NCI-H2196 (cell line): ENCODE results near the gene SLC35E2B.
A peak's percentile ranks its signal among the peaks of the same experiment; 100 is the strongest.
"Not testable (repeated sequence)": the region's sequence is repeated elsewhere in the genome, so short reads cannot be mapped to it uniquely, and the experiment has no call there.

ENCODE experiments used
- DNase-seq: peaks from one replicate; lab custom pipeline; 2025; ENCODE audit not compliant: unreplicated experiment; lab: John Stamatoyannopoulos, UW

Gene SLC35E2B

DNA sequence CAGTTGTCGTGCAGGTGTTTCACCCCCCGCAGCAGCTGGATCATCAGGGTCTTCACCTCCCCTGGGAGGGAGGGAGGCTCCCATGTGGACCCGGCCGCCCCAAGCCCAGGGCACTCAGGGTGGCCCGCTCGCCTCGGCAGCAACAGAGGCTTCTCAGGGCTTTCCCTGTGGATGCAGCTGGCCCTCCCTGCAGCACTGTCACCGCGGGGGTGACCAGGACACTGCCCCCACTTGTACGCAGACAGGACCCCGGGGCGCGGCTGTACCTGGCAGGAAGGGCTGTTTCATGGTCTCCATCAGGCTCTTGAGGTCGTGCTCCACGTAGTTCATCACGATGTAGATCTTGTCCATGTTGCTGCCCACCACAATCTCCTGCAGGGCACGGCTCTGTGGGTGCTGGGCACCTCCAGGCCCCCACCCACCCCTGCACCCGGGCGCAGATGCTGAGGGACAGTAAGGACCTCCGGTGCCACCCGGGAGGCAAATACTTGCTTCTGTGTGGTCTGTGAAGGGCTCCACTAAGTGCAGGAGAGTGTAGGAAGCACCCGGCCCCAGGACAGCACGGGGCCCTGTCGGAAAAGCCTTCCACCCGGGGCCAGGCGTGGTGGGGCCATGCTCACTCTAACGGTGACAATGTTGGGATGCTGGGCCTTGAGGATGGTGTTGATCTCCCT is 11.8 kb upstream of the SLC35E2B start:
- DNase-seq = not testable (repeated sequence)

DNA sequence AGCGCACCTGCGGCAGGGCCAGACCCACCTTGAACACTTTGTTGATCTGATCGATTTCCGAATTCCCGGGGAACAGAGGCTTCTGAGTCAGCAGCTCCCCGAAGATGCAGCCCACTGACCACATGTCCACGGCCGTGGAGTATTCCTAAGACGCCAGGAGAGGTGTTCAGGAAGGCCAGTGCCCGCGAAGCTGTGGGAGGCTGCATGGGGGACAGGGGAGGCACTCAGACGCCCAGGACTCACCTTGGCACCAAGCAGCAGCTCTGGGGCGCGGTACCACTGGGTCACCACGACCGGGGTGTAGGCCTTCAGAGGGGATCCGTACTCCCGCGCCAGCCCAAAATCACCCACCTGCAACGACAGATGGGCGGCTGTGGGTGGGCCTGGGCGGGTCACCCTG is 11.2 kb upstream of the SLC35E2B start:
- no peak for DNase-seq

GRCh38 chr1:1702506-1702905 is 9.9 kb upstream of the SLC35E2B start:
- DNase-seq = not testable (repeated sequence)

DNA sequence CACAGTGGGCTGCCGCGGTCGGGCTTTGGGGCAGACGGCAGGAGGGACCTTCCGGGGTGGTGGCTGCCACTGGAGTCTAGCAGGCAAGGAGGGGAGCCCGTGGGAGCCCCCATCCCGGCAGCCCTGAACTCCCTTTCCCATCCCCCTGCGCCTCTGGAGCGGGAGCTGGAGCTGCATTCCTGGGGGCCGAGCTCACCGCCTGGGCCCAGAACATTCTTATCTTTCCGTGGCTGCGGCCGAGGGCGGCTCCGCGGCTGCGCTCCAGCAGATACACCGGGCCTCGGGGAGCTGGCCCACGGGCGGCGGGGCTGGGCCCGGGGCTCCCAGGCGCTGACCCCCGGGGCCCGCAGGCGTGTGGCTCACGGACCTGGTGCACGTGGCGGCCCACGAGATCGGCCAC is 8.0 kb upstream of the SLC35E2B start:
- DNase-seq = not testable (repeated sequence)

- not testable (repeated sequence) for DNase-seq
Observed at GRCh38 chr1:1700067-1700466, 7.5 kb upstream of the SLC35E2B start.

GRCh38 chr1:1699061-1699460 is 6.5 kb upstream of the SLC35E2B start:
- DNase-seq = not testable (repeated sequence)

- DNase-seq = not testable (repeated sequence)
Observed at GRCh38 chr1:1697358-1698183, 5.0 kb upstream of the SLC35E2B start.

GRCh38 chr1:1696431-1697357 is 4.1 kb upstream of the SLC35E2B start:
- DNase-seq = not testable (repeated sequence)

DNA sequence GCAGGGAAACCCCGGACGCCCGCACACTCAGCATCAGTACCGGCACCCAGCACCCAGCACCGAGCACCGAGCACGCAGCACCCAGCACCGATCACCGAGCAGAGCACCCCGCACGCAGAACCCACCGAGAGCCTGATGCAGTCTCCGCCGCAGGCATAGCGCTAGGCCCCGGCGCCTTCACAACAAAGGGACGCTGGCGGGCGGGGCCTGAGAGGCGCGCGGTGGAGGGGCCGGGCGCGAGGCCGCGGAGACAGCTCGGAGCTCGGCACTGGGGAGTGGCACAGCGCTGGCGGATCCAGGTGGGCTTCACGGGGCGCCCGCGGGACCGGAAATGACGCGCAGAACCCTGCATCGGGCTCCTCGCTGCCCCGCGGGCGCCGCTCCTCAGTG is 276 bp downstream of the SLC35E2B start:
- peak; percentile 66 for DNase-seq

GRCh38 chr1:1691443-1691842 is 1.2 kb downstream of the SLC35E2B start:
- not testable (repeated sequence) for DNase-seq

- not testable (repeated sequence) for DNase-seq
Observed at GRCh38 chr1:1689526-1689925, 3.1 kb downstream of the SLC35E2B start.

DNA sequence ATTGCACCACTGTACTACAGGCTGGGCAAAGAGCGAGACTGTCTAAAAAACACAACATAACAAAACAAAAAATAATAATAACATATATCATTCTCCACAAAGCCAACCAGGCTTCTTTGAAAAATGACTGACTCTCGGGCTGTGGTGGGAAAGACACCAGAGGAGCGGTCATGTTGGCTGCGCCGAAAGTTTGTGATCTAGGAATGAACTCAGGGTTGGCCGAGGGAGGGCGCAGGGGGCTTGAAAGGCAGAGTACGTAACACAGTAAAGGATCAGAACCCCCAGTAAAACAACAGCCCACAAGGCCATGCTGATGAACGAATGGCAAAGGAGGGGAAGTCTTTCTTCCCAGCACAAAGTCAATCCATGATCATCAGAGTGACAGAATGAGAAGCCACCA is 4.7 kb downstream of the SLC35E2B start:
- DNase-seq = no peak

DNA sequence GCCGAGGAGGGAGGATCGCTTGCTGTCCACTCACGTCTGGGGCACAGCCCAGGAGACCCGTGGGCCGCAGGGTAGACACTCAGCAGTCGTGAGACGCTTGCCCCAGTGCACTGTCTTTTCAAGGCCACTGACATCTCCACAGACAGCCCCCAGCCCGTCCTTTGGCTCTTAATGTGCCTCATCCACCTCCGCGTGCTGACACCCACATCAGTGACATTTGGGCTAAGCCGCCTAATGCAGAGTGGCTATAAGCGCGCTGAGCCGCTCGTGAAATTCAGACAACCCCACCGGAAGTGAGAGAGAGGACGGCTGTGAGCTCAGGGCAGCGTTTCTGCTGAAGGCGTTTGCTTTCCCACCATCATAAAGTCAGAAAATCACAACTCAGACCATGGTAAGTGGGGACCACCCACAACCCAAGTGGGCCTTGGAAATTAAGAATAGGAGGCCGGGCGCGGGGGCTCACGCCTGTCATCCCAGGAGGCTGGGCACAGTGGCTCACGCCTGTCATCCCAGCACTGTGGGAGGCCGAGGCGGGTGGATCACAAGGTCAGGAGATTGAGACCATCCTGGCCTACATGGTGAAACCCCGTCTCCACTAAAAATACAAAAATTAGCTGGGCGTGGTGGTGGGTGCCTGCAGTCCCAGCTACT is 8.4 kb downstream of the SLC35E2B start:
- no peak for DNase-seq

DNA sequence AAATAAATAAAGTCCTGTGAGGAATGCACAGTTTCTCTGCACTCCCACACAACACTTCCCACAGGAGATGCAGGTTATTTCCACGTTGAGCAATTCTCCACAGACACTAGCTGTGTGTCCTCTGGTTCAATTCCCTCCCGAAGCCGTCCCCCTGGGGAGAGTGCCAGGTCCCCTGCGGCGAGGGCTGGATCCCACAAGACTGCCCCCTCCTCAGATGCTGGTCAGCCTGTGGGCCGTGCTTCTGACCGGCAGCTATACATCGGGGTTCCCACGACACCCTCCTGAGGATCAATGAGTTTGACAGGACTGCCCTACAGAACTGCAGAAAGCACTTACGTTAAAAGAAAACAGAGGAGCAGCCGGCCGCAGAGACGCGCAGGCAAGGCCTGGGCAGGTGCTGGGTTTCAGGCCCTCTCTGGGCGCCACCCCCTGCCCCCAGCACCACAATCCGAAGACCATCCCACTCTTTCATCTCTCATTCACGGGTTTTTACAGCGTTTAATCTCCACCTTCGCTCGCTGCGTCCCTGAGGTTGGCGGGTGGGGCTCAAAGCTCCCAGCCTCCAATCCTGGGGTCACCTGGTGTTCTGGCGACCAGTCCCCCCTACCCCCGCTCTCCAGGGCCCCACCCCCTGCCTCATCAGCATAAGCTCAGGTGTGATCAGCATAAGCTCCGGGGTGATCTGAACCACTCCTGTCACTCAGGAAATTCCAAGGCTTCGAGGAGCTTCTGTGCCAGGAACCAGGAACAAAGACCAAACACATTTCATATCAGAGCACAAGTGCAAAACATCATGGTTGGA is 9.3 kb downstream of the SLC35E2B start:
- DNase-seq = no peak

GRCh38 chr1:1680912-1681273 is 11.7 kb downstream of the SLC35E2B start:
- no peak for DNase-seq

GRCh38 chr1:1680031-1680911 is 12.3 kb downstream of the SLC35E2B start:
- DNase-seq = no peak

DNA sequence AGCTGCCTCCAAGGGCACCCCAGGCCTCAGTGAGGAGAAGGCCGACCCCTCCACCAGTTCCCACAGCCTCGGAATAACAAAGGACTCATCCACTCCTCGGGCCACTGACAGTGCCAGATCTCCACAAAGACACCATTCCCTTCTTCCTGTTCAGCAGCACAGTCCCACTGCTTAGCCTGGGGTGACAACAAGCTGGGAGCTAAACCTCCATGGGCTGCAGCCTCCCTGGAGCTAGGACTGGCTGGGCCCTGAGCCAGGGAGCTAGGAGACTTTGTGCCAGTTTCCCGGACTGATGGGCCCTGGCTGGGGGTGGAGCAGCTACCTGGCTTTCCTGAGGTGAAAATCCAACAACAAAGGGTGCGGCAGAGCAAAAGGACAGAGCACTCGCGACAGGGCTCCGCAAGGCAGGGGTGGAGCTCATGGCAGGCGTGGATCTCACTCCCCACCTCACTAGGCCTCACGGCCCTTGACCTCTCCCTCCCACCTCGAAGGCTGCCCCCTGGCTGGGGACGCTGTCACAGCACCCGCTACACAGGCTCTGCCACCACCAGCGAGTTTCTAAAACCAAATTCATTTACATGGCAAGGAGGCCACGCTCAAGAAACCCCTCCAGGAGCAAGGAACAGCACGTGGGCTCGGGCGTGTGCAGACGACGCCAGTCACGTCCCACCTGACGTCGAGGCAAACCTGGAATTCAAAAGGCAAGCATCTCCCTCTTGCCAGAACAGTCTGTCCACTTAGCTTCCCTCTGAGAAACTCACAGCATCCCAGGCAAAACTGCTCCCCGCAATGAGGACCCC is 13.8 kb downstream of the SLC35E2B start:
- peak; percentile 22 for DNase-seq
